ENCODE measurements around the gene KDM3B. TPM values are rescaled to one million over a fixed set of nuclear protein-coding genes. Genes with fewer than 3 reads are reported as not detected.

The KDM3B gene
- total RNA-seq, 1 experiment from 2014 or later = 89.2 TPM

DNA sequence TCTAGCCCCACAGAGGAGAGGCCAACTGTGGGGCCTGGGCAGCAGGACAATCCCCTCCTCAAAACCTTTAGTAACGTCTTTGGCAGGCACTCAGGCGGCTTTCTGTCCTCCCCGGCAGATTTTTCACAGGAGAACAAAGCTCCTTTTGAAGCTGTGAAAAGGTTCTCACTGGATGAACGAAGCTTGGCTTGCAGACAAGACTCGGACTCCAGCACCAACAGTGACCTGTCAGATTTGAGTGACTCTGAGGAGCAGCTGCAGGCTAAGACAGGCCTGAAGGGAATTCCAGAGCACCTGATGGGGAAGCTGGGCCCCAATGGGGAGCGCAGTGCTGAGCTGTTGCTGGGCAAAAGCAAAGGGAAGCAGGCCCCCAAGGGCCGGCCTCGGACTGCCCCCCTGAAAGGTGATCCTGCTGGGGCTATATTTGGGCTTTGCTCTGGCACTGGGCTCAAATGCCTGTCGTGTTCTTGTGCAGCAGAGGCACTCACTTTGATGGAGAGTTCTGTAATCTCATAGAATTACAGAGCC lies 39.4 kb downstream of the KDM3B start:
- H3K4ac ChIP-seq (ENCODE audit: low read depth, low read length) = no peak overlapping the region
- H2BK20ac ChIP-seq (ENCODE audit: low read depth, low read length, poor library complexity, severe bottlenecking) = no peak overlapping the region
- H3K79me2 ChIP-seq (ENCODE audit: insufficient read depth, low read length) = no peaks in the 10 kb centered on the region
- H3K23ac ChIP-seq (ENCODE audit: insufficient read length, low read depth, low read length) = no peak overlapping the region
- no peaks in the 10 kb centered on the region for H3K23me2 ChIP-seq (ENCODE audit: insufficient read length, low read depth, low read length, poor library complexity, severe bottlenecking)
- H2AFZ ChIP-seq (ENCODE audit: low read length) = no peak overlapping the region
- H4K91ac ChIP-seq (ENCODE audit: insufficient read length, low read depth, low read length) = no peak overlapping the region
- no peaks in the 10 kb centered on the region for H3K9me3 Mint-ChIP-seq
- no peak overlapping the region for H3K27ac ChIP-seq (ENCODE audit: insufficient read length, low read depth, low read length)
- H3K4me3 Mint-ChIP-seq = no peak overlapping the region
- no peak overlapping the region for H2AK5ac ChIP-seq (ENCODE audit: insufficient read length, low read length)
- H3K36me3 Mint-ChIP-seq (ENCODE audit: insufficient read depth in 1 of 3, low read depth in 3 of 3) = peaks cover 10 to 69% (median 61%) of the 10 kb centered on the region in 3 experiments; a peak in 6 of 7 replicates
- no peak overlapping the region for H2BK12ac ChIP-seq (ENCODE audit: insufficient read length, low read depth, low read length)
- H3K9me3 ChIP-seq (ENCODE audit: control insufficient read depth, low read depth, low read length) = no peaks in the 10 kb centered on the region
- H4K8ac ChIP-seq (replicated peaks; ENCODE audit: insufficient read length, low read depth, low read length) = no peak overlapping the region
- no peaks in the 10 kb centered on the region for H4K20me1 ChIP-seq (ENCODE audit: control insufficient read depth, insufficient read depth, insufficient read length)
- no peak overlapping the region for H3K18ac ChIP-seq (ENCODE audit: insufficient read length, low read depth, low read length)
- H3K14ac ChIP-seq (ENCODE audit: insufficient read depth, low read length) = no peak overlapping the region
- no peak overlapping the region for H3K4me2 ChIP-seq (ENCODE audit: insufficient read depth, insufficient read length, low read length)
- H4K5ac ChIP-seq (ENCODE audit: insufficient read length, low read depth, low read length) = no peak overlapping the region
- H3K56ac ChIP-seq (ENCODE audit: insufficient read length, low read depth, low read length) = no peak overlapping the region
- H3K4me1 ChIP-seq (ENCODE audit: insufficient read depth, low read length) = no peaks in the 10 kb centered on the region
- H2BK5ac ChIP-seq (ENCODE audit: insufficient read length, low read length) = no peak overlapping the region
- WGBS (ENCODE audit: extremely low coverage, insufficient read length, low lambda C conversion rate) = no CpG with 5 or more reads among the region's 9 CpGs
- no peaks in the 10 kb centered on the region for H3K79me1 ChIP-seq (ENCODE audit: insufficient read depth, low read depth, low read length, poor library complexity, severe bottlenecking)
- no peak overlapping the region for H2BK120ac ChIP-seq (ENCODE audit: low read depth, low read length, poor library complexity, severe bottlenecking)
- H3K27me3 ChIP-seq (ENCODE audit: insufficient read depth, low read length) = no peaks in the 10 kb centered on the region
- H3K27me3 Mint-ChIP-seq (ENCODE audit: low read depth) = no peaks in the 10 kb centered on the region
- H3K9ac ChIP-seq (ENCODE audit: extremely low read depth, insufficient read length, low read length) = no peak overlapping the region
- no peak overlapping the region for H3T11ph ChIP-seq (ENCODE audit: low read length)
- TF ChIP-seq, protein P1, sequence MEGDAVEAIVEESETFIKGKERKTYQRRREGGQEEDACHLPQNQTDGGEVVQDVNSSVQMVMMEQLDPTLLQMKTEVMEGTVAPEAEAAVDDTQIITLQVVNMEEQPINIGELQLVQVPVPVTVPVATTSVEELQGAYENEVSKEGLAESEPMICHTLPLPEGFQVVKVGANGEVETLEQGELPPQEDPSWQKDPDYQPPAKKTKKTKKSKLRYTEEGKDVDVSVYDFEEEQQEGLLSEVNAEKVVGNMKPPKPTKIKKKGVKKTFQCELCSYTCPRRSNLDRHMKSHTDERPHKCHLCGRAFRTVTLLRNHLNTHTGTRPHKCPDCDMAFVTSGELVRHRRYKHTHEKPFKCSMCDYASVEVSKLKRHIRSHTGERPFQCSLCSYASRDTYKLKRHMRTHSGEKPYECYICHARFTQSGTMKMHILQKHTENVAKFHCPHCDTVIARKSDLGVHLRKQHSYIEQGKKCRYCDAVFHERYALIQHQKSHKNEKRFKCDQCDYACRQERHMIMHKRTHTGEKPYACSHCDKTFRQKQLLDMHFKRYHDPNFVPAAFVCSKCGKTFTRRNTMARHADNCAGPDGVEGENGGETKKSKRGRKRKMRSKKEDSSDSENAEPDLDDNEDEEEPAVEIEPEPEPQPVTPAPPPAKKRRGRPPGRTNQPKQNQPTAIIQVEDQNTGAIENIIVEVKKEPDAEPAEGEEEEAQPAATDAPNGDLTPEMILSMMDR (conservative IDR thresholded peaks at IDR 0.05) = no peak
- no peak overlapping the region for H3K27ac Mint-ChIP-seq
- DNase-seq = no peak
- H3K4me1 Mint-ChIP-seq = no peaks in the 10 kb centered on the region
- no peak overlapping the region for H2BK15ac ChIP-seq (ENCODE audit: low read depth, low read length)
